Suprapubic skin (tissue), 4 donors: Measurements from ENCODE around the gene SCAMP5. TPM values are rescaled to one million over a fixed set of nuclear protein-coding genes. Genes with fewer than 3 reads are reported as not detected.

Experiments
- DNase-seq, 2 donors: peaks; one replicate each; pipeline ENCODE4 v3.0.0-alpha.2; 2019; ENCODE audit warnings: low spot score in 2 of 2
- H3K27ac ChIP-seq: fragments of 200-600 bp; sonication (generic); one replicate; pipeline ENCODE4 v1.5.1; 2019
- H3K27me3 ChIP-seq: fragments of 200-600 bp; sonication (generic); one replicate; pipeline ENCODE4 v1.5.1; 2019
- H3K36me3 ChIP-seq: fragments of 200-600 bp; sonication (generic); one replicate; pipeline ENCODE4 v1.5.1; 2019
- H3K4me1 ChIP-seq: fragments of 200-600 bp; sonication (generic); one replicate; pipeline ENCODE4 v1.5.1; 2019
- H3K4me3 ChIP-seq: fragments of 200-600 bp; sonication (generic); one replicate; pipeline ENCODE4 v1.5.1; 2019; ENCODE audit warnings: mild to moderate bottlenecking
- H3K9me3 ChIP-seq: fragments of 200-600 bp; sonication (generic); one replicate; pipeline ENCODE4 v1.5.1; 2019
- CTCF ChIP-seq, 2 donors: fragments of 200-600 bp in 1 of 2; fragments of 450-650 bp in 1 of 2; sonication (generic) in 1 of 2; IDR thresholded peaks; one replicate each; pipeline ENCODE4 v1.5.1; 2016 to 2019; ENCODE audit warnings: antibody characterized with exemption in 2 of 2, mild to moderate bottlenecking in 1 of 2, moderate library complexity in 1 of 2
- EP300 ChIP-seq: sonication (generic); formaldehyde crosslinking; IDR thresholded peaks from one replicate; pipeline ENCODE4 v1.6.1; 2017; ENCODE audit warnings: antibody characterized with exemption
- POLR2A ChIP-seq, 2 donors: fragments of 450-650 bp; IDR thresholded peaks; one replicate each; pipeline ENCODE4 v1.6.1; 2017; ENCODE audit warnings: antibody characterized with exemption in 2 of 2, mild to moderate bottlenecking in 2 of 2, moderate library complexity in 2 of 2
- POLR2AphosphoS5 ChIP-seq, 3 donors: sonication (generic); formaldehyde crosslinking; IDR thresholded peaks; one replicate each; pipeline ENCODE4 v1.6.1; 2017; ENCODE audit warnings: antibody characterized with exemption in 3 of 3
- WGBS: methylation state at CpG from one replicate; pipeline ENCODE4 v1.1.5; 2018; 5-methylcytosine and 5-hydroxymethylcytosine counted together
- total RNA-seq, 4 donors: library from RNA; depleted of rRNA; stranded (reverse); fragments of >200 nt; gene quantifications; one replicate each; pipeline ENCODE4 v1.1.0, GENCODE V29; 2016

Gene SCAMP5
- total RNA-seq, 4 donors from 2014 or later: 0.53 to 4.5 (median 2.7) TPM

GRCh38 chr15:75064846-75065245 is 69.5 kb downstream of the SCAMP5 start:
- Histone ChIP-seq H3K4me3 (no peak overlapping the region), H3K9me3 (no peaks in the 10 kb centered on the region), H3K4me1 (peaks cover 13% of the 10 kb centered on the region), H3K27me3 (no peaks in the 10 kb centered on the region), H3K27ac (no peak overlapping the region), H3K36me3 (no peaks in the 10 kb centered on the region)
- WGBS: 47% methylated on average over 2 of the region's 2 CpGs
- TF ChIP-seq CTCF (IDR thresholded peaks at IDR 0.05) (no peak), POLR2AphosphoS5 (IDR thresholded peaks at IDR 0.05) (no peak), POLR2A (IDR thresholded peaks at IDR 0.05) (no peak), EP300 (no peak)
- DNase-seq: no peak

- 74% methylated on average over 1 of the region's 1 CpG for WGBS
- no peaks in the 10 kb centered on the region for H3K9me3 ChIP-seq
- peaks cover 13% of the 10 kb centered on the region for H3K4me1 ChIP-seq
- no peak overlapping the region for H3K27ac ChIP-seq
- DNase-seq: no peak
- H3K36me3 ChIP-seq: no peaks in the 10 kb centered on the region
- no peak overlapping the region for H3K4me3 ChIP-seq
- TF ChIP-seq CTCF (IDR thresholded peaks at IDR 0.05) (no peak), POLR2AphosphoS5 (IDR thresholded peaks at IDR 0.05) (no peak), EP300 (no peak), POLR2A (IDR thresholded peaks at IDR 0.05) (no peak)
- no peaks in the 10 kb centered on the region for H3K27me3 ChIP-seq
Observed at GRCh38 chr15:75065467-75065850, 70.1 kb downstream of the SCAMP5 start.

GRCh38 chr15:75065851-75066509 is 70.6 kb downstream of the SCAMP5 start:
- peaks cover 13% of the 10 kb centered on the region for H3K4me1 ChIP-seq
- no peak overlapping the region for H3K27ac ChIP-seq
- DNase-seq: no peak
- H3K4me3 ChIP-seq: no peak overlapping the region
- H3K36me3 ChIP-seq: no peaks in the 10 kb centered on the region
- TF ChIP-seq POLR2A (IDR thresholded peaks at IDR 0.05) (no peak), POLR2AphosphoS5 (IDR thresholded peaks at IDR 0.05) (no peak), CTCF (IDR thresholded peaks at IDR 0.05) (no peak), EP300 (no peak)
- 58% methylated on average over 6 of the region's 6 CpGs for WGBS
- no peaks in the 10 kb centered on the region for H3K27me3 ChIP-seq
- H3K9me3 ChIP-seq: no peaks in the 10 kb centered on the region

GRCh38 chr15:75067123-75067830 is 71.9 kb downstream of the SCAMP5 start:
- Histone ChIP-seq H3K4me1 (peaks cover 13% of the 10 kb centered on the region), H3K4me3 (no peak overlapping the region), H3K27ac (no peak overlapping the region), H3K36me3 (no peaks in the 10 kb centered on the region), H3K9me3 (no peaks in the 10 kb centered on the region), H3K27me3 (no peaks in the 10 kb centered on the region)
- WGBS: 69% methylated on average over 3 of the region's 3 CpGs
- no peak for TF ChIP-seq EP300
- no peak for TF ChIP-seq CTCF (IDR thresholded peaks at IDR 0.05)
- no peak for DNase-seq

- Histone ChIP-seq H3K36me3 (no peaks in the 10 kb centered on the region), H3K27ac (no peak overlapping the region), H3K9me3 (no peaks in the 10 kb centered on the region), H3K4me1 (peaks cover 13% of the 10 kb centered on the region), H3K27me3 (no peaks in the 10 kb centered on the region), H3K4me3 (no peak overlapping the region)
- TF ChIP-seq POLR2A (IDR thresholded peaks at IDR 0.05) (no peak), POLR2AphosphoS5 (IDR thresholded peaks at IDR 0.05) (no peak), EP300 (no peak), CTCF (IDR thresholded peaks at IDR 0.05) (no peak)
- no peak for DNase-seq
Observed at GRCh38 chr15:75068748-75069147, 73.4 kb downstream of the SCAMP5 start.
